ENCODE data around the gene DYNLL1. TPM values are rescaled to one million over a fixed set of nuclear protein-coding genes. Genes with fewer than 3 reads are reported as not detected.
"Not testable (repeated sequence)": the region's sequence is repeated elsewhere in the genome, so short reads cannot be mapped to it uniquely, and the experiment has no call there.

Gene DYNLL1
- total and polyA plus RNA-seq, 2 experiments from 2014 or later: 310 to 868 TPM

DNA sequence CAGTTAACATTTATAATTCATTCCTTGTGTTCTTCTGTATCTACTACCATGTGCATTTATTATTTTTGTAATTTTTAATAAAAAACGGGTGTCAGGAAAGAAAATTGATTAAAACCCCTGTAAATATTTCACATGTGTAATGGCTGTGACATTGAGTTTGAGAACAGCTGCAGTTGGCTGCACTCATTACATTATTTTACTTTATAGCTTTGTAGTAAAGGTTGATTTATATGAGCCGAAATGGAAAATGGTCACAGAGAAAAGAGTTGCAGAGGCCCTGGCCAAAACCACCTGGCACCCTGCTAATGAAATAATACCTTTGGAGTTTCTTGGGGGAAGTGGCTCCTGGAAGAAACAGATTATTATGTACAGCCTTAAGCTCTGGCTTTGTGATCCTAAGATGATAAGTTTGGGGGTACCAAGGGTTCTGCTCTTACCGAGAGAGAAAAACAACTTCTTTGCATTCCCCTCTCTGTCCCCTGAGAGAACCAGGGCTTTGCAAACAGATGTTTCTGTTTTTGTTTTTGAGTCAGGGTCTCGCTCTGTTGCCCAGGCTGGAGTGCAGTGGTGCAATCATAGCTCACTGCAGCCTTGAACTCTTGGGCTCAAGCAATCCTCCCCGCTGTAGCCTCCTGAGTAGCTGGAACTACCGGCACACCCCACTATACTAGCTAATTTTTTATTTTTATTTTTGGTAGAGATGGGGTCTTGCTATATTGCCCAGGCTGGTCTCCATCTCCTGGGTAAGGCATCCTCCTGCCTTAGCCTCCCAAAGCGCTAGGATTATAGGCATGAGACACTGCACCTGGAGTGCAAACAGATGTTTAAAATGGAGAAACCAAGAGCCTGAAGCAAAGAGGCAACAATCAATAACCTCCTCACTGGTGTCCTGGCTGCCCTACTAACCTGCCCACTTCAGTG lies 9.7 kb upstream of the DYNLL1 start (continued):
- TF ChIP-seq, protein P1, sequence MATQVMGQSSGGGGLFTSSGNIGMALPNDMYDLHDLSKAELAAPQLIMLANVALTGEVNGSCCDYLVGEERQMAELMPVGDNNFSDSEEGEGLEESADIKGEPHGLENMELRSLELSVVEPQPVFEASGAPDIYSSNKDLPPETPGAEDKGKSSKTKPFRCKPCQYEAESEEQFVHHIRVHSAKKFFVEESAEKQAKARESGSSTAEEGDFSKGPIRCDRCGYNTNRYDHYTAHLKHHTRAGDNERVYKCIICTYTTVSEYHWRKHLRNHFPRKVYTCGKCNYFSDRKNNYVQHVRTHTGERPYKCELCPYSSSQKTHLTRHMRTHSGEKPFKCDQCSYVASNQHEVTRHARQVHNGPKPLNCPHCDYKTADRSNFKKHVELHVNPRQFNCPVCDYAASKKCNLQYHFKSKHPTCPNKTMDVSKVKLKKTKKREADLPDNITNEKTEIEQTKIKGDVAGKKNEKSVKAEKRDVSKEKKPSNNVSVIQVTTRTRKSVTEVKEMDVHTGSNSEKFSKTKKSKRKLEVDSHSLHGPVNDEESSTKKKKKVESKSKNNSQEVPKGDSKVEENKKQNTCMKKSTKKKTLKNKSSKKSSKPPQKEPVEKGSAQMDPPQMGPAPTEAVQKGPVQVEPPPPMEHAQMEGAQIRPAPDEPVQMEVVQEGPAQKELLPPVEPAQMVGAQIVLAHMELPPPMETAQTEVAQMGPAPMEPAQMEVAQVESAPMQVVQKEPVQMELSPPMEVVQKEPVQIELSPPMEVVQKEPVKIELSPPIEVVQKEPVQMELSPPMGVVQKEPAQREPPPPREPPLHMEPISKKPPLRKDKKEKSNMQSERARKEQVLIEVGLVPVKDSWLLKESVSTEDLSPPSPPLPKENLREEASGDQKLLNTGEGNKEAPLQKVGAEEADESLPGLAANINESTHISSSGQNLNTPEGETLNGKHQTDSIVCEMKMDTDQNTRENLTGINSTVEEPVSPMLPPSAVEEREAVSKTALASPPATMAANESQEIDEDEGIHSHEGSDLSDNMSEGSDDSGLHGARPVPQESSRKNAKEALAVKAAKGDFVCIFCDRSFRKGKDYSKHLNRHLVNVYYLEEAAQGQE (IDR thresholded peaks at IDR 0.05; ENCODE audit: unreplicated experiment): no peak
- no peak for TF ChIP-seq JUNB (IDR thresholded peaks at IDR 0.05; ENCODE audit: unreplicated experiment)
- no peak for TF ChIP-seq POLR2AphosphoS5 (IDR thresholded peaks at IDR 0.05; ENCODE audit: low read depth)

GRCh38 chr12:120487552-120487951 lies 8.4 kb upstream of the DYNLL1 start:
- not testable (repeated sequence) for H3K36me3 ChIP-seq (ENCODE audit: insufficient read depth); H3K4me1 ChIP-seq (ENCODE audit: insufficient read depth); H3F3A ChIP-seq (replicated peaks; ENCODE audit: low read depth); H4K20me1 ChIP-seq (replicated peaks; ENCODE audit: insufficient read depth); H3K79me2 ChIP-seq (replicated peaks; ENCODE audit: insufficient read depth); H3K4me3 ChIP-seq; H3K4me2 ChIP-seq; H3K27ac Mint-ChIP-seq; H3K9me3 Mint-ChIP-seq; H2AFZ ChIP-seq; H3K27ac ChIP-seq (ENCODE audit: low read depth); H3K4me3 Mint-ChIP-seq; DNase-seq (ENCODE audit: low spot score); ATAC-seq; H3K4me1 Mint-ChIP-seq; H3K9me2 ChIP-seq (ENCODE audit: insufficient read depth); H3K27me3 ChIP-seq (ENCODE audit: insufficient read depth); H3K36me3 Mint-ChIP-seq (ENCODE audit: low read depth); H3K27me3 Mint-ChIP-seq (ENCODE audit: insufficient read depth, low read depth, poor library complexity)

- peaks cover 9% of the 10 kb centered on the region; the same call in 2 of the 3 replicates for H3K36me3 Mint-ChIP-seq (ENCODE audit: low read depth)
- no peaks in the 10 kb centered on the region for H3K9me3 Mint-ChIP-seq
- Histone ChIP-seq H4K20me1 (replicated peaks; ENCODE audit: insufficient read depth) (no peaks in the 10 kb centered on the region), H3K79me2 (replicated peaks; ENCODE audit: insufficient read depth) (no peaks in the 10 kb centered on the region), H2AFZ (no peak overlapping the region), H3K27ac (ENCODE audit: low read depth) (no peak overlapping the region), H3K4me3 (no peak overlapping the region), H3K36me3 (ENCODE audit: insufficient read depth) (no peaks in the 10 kb centered on the region), H3K4me1 (ENCODE audit: insufficient read depth) (no peaks in the 10 kb centered on the region), H3K4me2 (no peak overlapping the region), H3K9me2 (ENCODE audit: insufficient read depth) (no peaks in the 10 kb centered on the region), H3F3A (replicated peaks; ENCODE audit: low read depth) (no peaks in the 10 kb centered on the region), H3K27me3 (ENCODE audit: insufficient read depth) (no peaks in the 10 kb centered on the region)
- H3K4me3 Mint-ChIP-seq: no peak overlapping the region
- no peaks in the 10 kb centered on the region for H3K4me1 Mint-ChIP-seq
- peaks cover 2% of the 10 kb centered on the region for H3K27me3 Mint-ChIP-seq (ENCODE audit: insufficient read depth, low read depth, poor library complexity)
- no peak for TF ChIP-seq CTCF (conservative IDR thresholded peaks at IDR 0.05; ENCODE audit: low read depth in 2 of 2)
- DNase-seq (ENCODE audit: low spot score): no peak
- ATAC-seq: no peak
- no peak overlapping the region; the same call in 1 of the 2 replicates for H3K27ac Mint-ChIP-seq
Observed at GRCh38 chr12:120488057-120488640, 7.8 kb upstream of the DYNLL1 start.

Measured in GM23338 (cell line).